Right lobe of liver (tissue), 6 donors: ENCODE measurements around the gene C11orf68. TPM values are rescaled to one million over a fixed set of nuclear protein-coding genes. Genes with fewer than 3 reads are reported as not detected.

Experiments used
- ATAC-seq, 4 donors: fragments of 200-7000 bp; cut with Tn5 transposase; one replicate each; pipeline ENCODE4 v1.9.1; 2020; ENCODE audit warnings: mild to moderate bottlenecking in 4 of 4, moderate library complexity in 4 of 4
- DNase-seq, 3 donors: peaks; one replicate each; pipeline ENCODE4 v3.0.0-alpha.2; 2020
- H3K27ac ChIP-seq, 3 donors: fragments of 200-600 bp; one replicate each; pipeline ENCODE4 v1.8.0; 2022
- H3K27me3 ChIP-seq, 2 donors: fragments of 200-600 bp; one replicate each; pipeline ENCODE4 v1.8.0; 2022
- H3K36me3 ChIP-seq, 4 donors: fragments of 200-600 bp; sonication (generic) in 1 of 4; one replicate each; pipeline versions ENCODE4 v1.5.1 to v1.8.0; 2017 to 2022; ENCODE audit warnings: control low read depth in 1 of 4
- H3K4me1 ChIP-seq, 4 donors: fragments of 200-600 bp; sonication (generic) in 1 of 4; one replicate each; pipeline versions ENCODE4 v1.5.1 to v1.8.0; 2017 to 2022; ENCODE audit warnings: control low read depth in 1 of 4
- H3K4me3 ChIP-seq, 3 donors: fragments of 200-600 bp; one replicate each; pipeline ENCODE4 v1.8.0; 2022
- H3K9me3 ChIP-seq, 4 donors: fragments of 200-600 bp; sonication (generic) in 1 of 4; one replicate each; pipeline versions ENCODE4 v1.5.1 to v1.8.0; 2017 to 2022; ENCODE audit warnings: control low read depth in 1 of 4
- CTCF ChIP-seq, 4 donors: fragments of 200-600 bp in 3 of 4; fragments of 450-650 bp in 1 of 4; IDR thresholded peaks; one replicate each; pipeline versions ENCODE4 v1.5.1 to v1.8.0; 2016 to 2022; ENCODE audit warnings: antibody characterized with exemption in 4 of 4, mild to moderate bottlenecking in 2 of 4
- POLR2A ChIP-seq: fragments of 450-650 bp; IDR thresholded peaks from one replicate; pipeline ENCODE4 v1.6.1; 2017; ENCODE audit warnings: antibody characterized with exemption, mild to moderate bottlenecking
- WGBS: methylation state at CpG from one replicate; pipeline ENCODE4 v1.1.6; 2018; ENCODE audit warnings: low coverage, low lambda C conversion rate; ENCODE audit not compliant: insufficient coverage; ENCODE audit errors: missing lambda C conversion rate; 5-methylcytosine and 5-hydroxymethylcytosine counted together
- intact Hi-C, 2 donors: fragments of 100-400 bp; cut with DNase I; formaldehyde crosslinking; loops; one replicate each; pipeline versions ENCODE4 v1.11.2 to v1.14.1; 2022
- total RNA-seq, 6 experiments: library from RNA; depleted of rRNA in 2 of 6; stranded (reverse); fragments of >200 nt in 2 of 6; fragmentation: NEBNext Ultra II Directional in 3 of 6; extraction: Animal tissue kit (Norgen Biotek cat#: 25700) in 3 of 6; gene quantifications; one replicate each; pipeline versions ENCODE4 v1.1.0 to v1.2.4, GENCODE V29; 2016 to 2023
- donor health status: DM: no; HTN: yes; CAD: no.
- donor health status: DM: no; HTN: no; CAD: no.
- donor health status: DM: no; HTN: no; CAD: no.
- donor health status: DM: no; HTN: yes; CAD: no.
- donor health status: DM: no; HTN: yes; CAD: no.

Gene C11orf68
- total RNA-seq, 6 experiments from 2014 or later: 6.5 to 14.0 (median 12.4) TPM

- peaks cover 0 to 17% (median 8%) of the 10 kb centered on the region in 4 donors for H3K4me1 ChIP-seq
- WGBS: 77% methylated on average over 3 of the region's 3 CpGs
- no peaks in the 10 kb centered on the region for H3K9me3 ChIP-seq
- ATAC-seq (no peak), DNase-seq (no peak)
- H3K27ac ChIP-seq: no peak overlapping the region
- intact Hi-C loops: no loop called here
- H3K36me3 ChIP-seq: peaks cover 0 to 11% (median 3%) of the 10 kb centered on the region in 4 donors
- TF ChIP-seq CTCF (IDR thresholded peaks at IDR 0.05) (no peak), POLR2A (no peak)
- no peak overlapping the region for H3K4me3 ChIP-seq
- H3K27me3 ChIP-seq: no peaks in the 10 kb centered on the region
Observed at GRCh38 chr11:65922565-65922964, 3.7 kb upstream of the C11orf68 start.

- H3K9me3 ChIP-seq: no peaks in the 10 kb centered on the region
- ATAC-seq: no peak
- H3K27ac ChIP-seq: no peak overlapping the region
- intact Hi-C loops: no loop called here
- H3K36me3 ChIP-seq: peaks cover 0 to 11% (median 3%) of the 10 kb centered on the region in 4 donors
- no peaks in the 10 kb centered on the region for H3K27me3 ChIP-seq
- H3K4me1 ChIP-seq: peaks cover 0 to 21% (median 9%) of the 10 kb centered on the region in 4 donors
- no peak for DNase-seq
- TF ChIP-seq CTCF (IDR thresholded peaks at IDR 0.05) (no peak), POLR2A (no peak)
- WGBS: 89% methylated on average over 10 of the region's 10 CpGs
- H3K4me3 ChIP-seq: no peak overlapping the region
Observed at GRCh38 chr11:65921876-65922275, 3.0 kb upstream of the C11orf68 start.

GRCh38 chr11:65921033-65921555 is 2.2 kb upstream of the C11orf68 start:
- intact Hi-C loops: no loop called here
- 100% methylated on average over 4 of the region's 12 CpGs for WGBS
- no peak overlapping the region for H3K27ac ChIP-seq
- peaks cover 0 to 21% (median 9%) of the 10 kb centered on the region in 4 donors for H3K4me1 ChIP-seq
- no peaks in the 10 kb centered on the region for H3K9me3 ChIP-seq
- no peak overlapping the region for H3K4me3 ChIP-seq
- DNase-seq (no peak), ATAC-seq (no peak)
- TF ChIP-seq CTCF (IDR thresholded peaks at IDR 0.05): no peak
- no peak for TF ChIP-seq POLR2A
- H3K27me3 ChIP-seq: no peaks in the 10 kb centered on the region
- H3K36me3 ChIP-seq: peaks cover 0 to 11% (median 3%) of the 10 kb centered on the region in 4 donors

GRCh38 chr11:65920372-65920802 is 1.5 kb upstream of the C11orf68 start:
- intact Hi-C loops: no loop called here
- Histone ChIP-seq H3K4me1 (peaks cover 0 to 21% (median 9%) of the 10 kb centered on the region in 4 donors), H3K4me3 (peak overlapping the region; percentile 97 to 98 (median 98)), H3K27me3 (no peaks in the 10 kb centered on the region), H3K36me3 (peaks cover 0 to 11% (median 3%) of the 10 kb centered on the region in 4 donors), H3K27ac (no peak overlapping the region), H3K9me3 (no peaks in the 10 kb centered on the region)
- WGBS: 63% methylated on average over 7 of the region's 15 CpGs
- DNase-seq: peak in 1 of 3 donors; percentile 44
- no peak for ATAC-seq
- TF ChIP-seq POLR2A (no peak), CTCF (IDR thresholded peaks at IDR 0.05) (no peak)
